HCT116 (cell line): ENCODE data around the gene TYRP1. TPM values are rescaled to one million over a fixed set of nuclear protein-coding genes. Genes with fewer than 3 reads are reported as not detected.

ENCODE experiments used
- ATAC-seq: fragments of 200-7000 bp; cut with Tn5 transposase; 2 replicates; pipeline ENCODE4 v1.9.1; 2020; ENCODE audit warnings: mild to moderate bottlenecking, moderate library complexity
- BruUV-seq: library from RNA; stranded (reverse); fragments of 400-500 nt; replicated peaks from 2 replicates; lab custom pipeline; 2021; lab: Mats Ljungman, UMichigan
- CTCF ChIA-PET: fragments of 300-600 bp; sonication (Branson Sonifier 250); formaldehyde crosslinking; loops from one replicate; lab custom pipeline; 2021; ENCODE audit warnings: antibody characterized with exemption; lab: Charles Lee
- POLR2A ChIA-PET: fragments of 300-600, 350-600 bp; sonication (Branson Sonifier 250); formaldehyde crosslinking; loops from one replicate; lab custom pipeline; 2021; ENCODE audit warnings: antibody characterized with exemption; lab: Charles Lee
- RAD21 ChIA-PET, 2 experiments: fragments of 300-600 bp; sonication (Branson Sonifier 250); formaldehyde crosslinking; loops; one replicate each; lab custom pipeline; 2023; ENCODE audit warnings: low total read pairs in 2 of 2; ENCODE audit not compliant: uncharacterized antibody in 2 of 2, unreplicated experiment in 2 of 2, low non-redundant PET in 1 of 2; lab: Charles Lee
- DNase-seq: peaks from one replicate; pipeline ENCODE4 v3.0.0-alpha.2; 2010; ENCODE audit warnings: low read depth, low spot score
- H2AFZ ChIP-seq: fragments of 200-600 bp; shearing (Covaris generic), sonication (generic); 2 replicates; pipeline ENCODE4 v1.6.1; 2017; ENCODE audit warnings: low read depth, mixed run types, mixed read lengths, antibody characterized with exemption, low read length; ENCODE audit not compliant: poor library complexity, severe bottlenecking
- H3K27ac ChIP-seq: 2 replicates; pipeline ENCODE4 v1.5.1; 2012; ENCODE audit warnings: low read depth, low read length
- H3K27me3 ChIP-seq: fragments of 200-600 bp; sonication (generic); 2 replicates; pipeline ENCODE4 v1.6.1; 2016; ENCODE audit warnings: mixed run types, low read length, mixed read lengths; ENCODE audit not compliant: insufficient read depth
- H3K36me3 ChIP-seq, 2 experiments: fragments of 200-500 bp in 1 of 2; fragments of 200-600 bp in 1 of 2; sonication (Bioruptor generic) in 1 of 2; sonication (generic) in 1 of 2; 2 replicates each; pipeline versions ENCODE4 v1.5.1 to v1.6.1; 2014 to 2016; ENCODE audit warnings: low read length in 2 of 2, inconsistent platforms in 1 of 2, mixed read lengths in 1 of 2, mixed run types in 1 of 2; ENCODE audit not compliant: insufficient read depth in 2 of 2, control insufficient read depth in 1 of 2
- H3K4me1 ChIP-seq, 2 experiments: fragments of 200-600 bp in 1 of 2; sonication (generic) in 1 of 2; 2 replicates each; pipeline versions ENCODE4 v1.5.1 to v1.6.1; 2012 to 2017; ENCODE audit warnings: low read length in 2 of 2, inconsistent platforms in 1 of 2, mild to moderate bottlenecking in 1 of 2, mixed read lengths in 1 of 2, mixed run types in 1 of 2, moderate library complexity in 1 of 2; ENCODE audit not compliant: insufficient read depth in 2 of 2, control insufficient read depth in 1 of 2
- H3K4me2 ChIP-seq: fragments of 200-600 bp; sonication (generic); 2 replicates; pipeline ENCODE4 v1.6.1; 2017; ENCODE audit warnings: mixed run types, low read length, mixed read lengths
- H3K4me3 ChIP-seq, 2 experiments: fragments of 200-600 bp in 1 of 2; sonication (generic) in 1 of 2; replicated peaks in 1 of 2; 2 replicates each; pipeline ENCODE4 v1.5.1; 2011 to 2016; ENCODE audit warnings: low read length in 2 of 2, control low read depth in 1 of 2, low read depth in 1 of 2, mild to moderate bottlenecking in 1 of 2, mixed read lengths in 1 of 2, mixed run types in 1 of 2
- H3K79me2 ChIP-seq: fragments of 200-600 bp; sonication (generic); 2 replicates; pipeline ENCODE4 v1.6.1; 2017; ENCODE audit warnings: mild to moderate bottlenecking, mixed run types, low read length, moderate library complexity, mixed read lengths; ENCODE audit not compliant: insufficient read depth
- H3K9ac ChIP-seq: fragments of 200-600 bp; sonication (generic); 2 replicates; pipeline ENCODE4 v1.6.1; 2016; ENCODE audit warnings: low read length, mixed read lengths
- H3K9me2 ChIP-seq: fragments of 200-600 bp; sonication (generic), shearing (Covaris generic); 2 replicates; pipeline ENCODE4 v1.6.1; 2017; ENCODE audit warnings: mixed run types, mild to moderate bottlenecking, moderate library complexity; ENCODE audit not compliant: insufficient read depth
- H3K9me3 ChIP-seq, 2 experiments: fragments of 200-500 bp in 1 of 2; fragments of 200-600 bp in 1 of 2; sonication (Bioruptor generic) in 1 of 2; sonication (generic) in 1 of 2; 2 replicates each; pipeline ENCODE4 v1.6.1; 2014 to 2017; ENCODE audit warnings: low read length in 2 of 2, mixed read lengths in 2 of 2, inconsistent platforms in 1 of 2, low read depth in 1 of 2, mild to moderate bottlenecking in 1 of 2, mixed run types in 1 of 2, moderate library complexity in 1 of 2; ENCODE audit not compliant: control insufficient read depth in 1 of 2, insufficient read depth in 1 of 2
- H4K20me1 ChIP-seq: fragments of 200-600 bp; sonication (generic), shearing (Covaris generic); 2 replicates; pipeline ENCODE4 v1.6.1; 2017; ENCODE audit warnings: mixed run types, mild to moderate bottlenecking, moderate library complexity; ENCODE audit not compliant: insufficient read depth
- CEBPB ChIP-seq: IDR thresholded peaks from 2 replicates; pipeline ENCODE4 v1.6.1; 2012; ENCODE audit warnings: low read depth
- CTCF ChIP-seq, 3 experiments: fragments of 200-600 bp in 1 of 3; sonication (generic) in 1 of 3; IDR thresholded peaks in 2 of 3; conservative IDR thresholded peaks in 1 of 3; 2 replicates each; pipeline ENCODE4 v1.5.1; 2012 to 2017; ENCODE audit warnings: low read depth in 2 of 3, low read length in 2 of 3, antibody characterized with exemption in 1 of 3, borderline replicate concordance in 1 of 3, control low read depth in 1 of 3, mild to moderate bottlenecking in 1 of 3, mixed read lengths in 1 of 3, mixed run types in 1 of 3, moderate library complexity in 1 of 3; ENCODE audit not compliant: insufficient read depth in 1 of 3
- EZH2phosphoT487 ChIP-seq: fragments of 200-600 bp; IDR thresholded peaks from 2 replicates; pipeline ENCODE4 v1.6.1; 2018; ENCODE audit warnings: antibody characterized with exemption, borderline replicate concordance
- JUND ChIP-seq: IDR thresholded peaks from 2 replicates; pipeline ENCODE4 v1.6.1; 2012
- RAD21 ChIP-seq: IDR thresholded peaks from 2 replicates; pipeline ENCODE4 v1.6.1; 2012; ENCODE audit warnings: low read depth, mild to moderate bottlenecking
- SIN3A ChIP-seq: IDR thresholded peaks from 2 replicates; pipeline ENCODE4 v1.6.1; 2012; ENCODE audit warnings: low read depth
- SP1 ChIP-seq: IDR thresholded peaks from 2 replicates; pipeline ENCODE4 v1.6.1; 2012; ENCODE audit warnings: low read depth
- ZFX ChIP-seq: fragments of 450-650 bp; IDR thresholded peaks from 2 replicates; pipeline ENCODE4 v1.6.1; 2017
- intact Hi-C: fragments of 100-400 bp; cut with micrococcal nuclease; formaldehyde crosslinking; loops from 2 replicates; pipeline ENCODE4 v1.10.0; 2022
- total RNA-seq: library from RNA; stranded (reverse); gene quantifications from one replicate; pipeline ENCODE4 v1.2.1, GENCODE V29; 2021; ENCODE audit not compliant: unreplicated experiment

TYRP1 gene
- total RNA-seq, 1 experiment from 2014 or later: not detected

- DNase-seq (peak; percentile 56), ATAC-seq (peak; percentile 91)
- intact Hi-C loops: loop anchor here (2.0 to 5.0 kb wide), 3 partner anchors 330 to 1650 kb away; no protein-coding TSS in a partner anchor
- H3K4me1 ChIP-seq: no peaks in the 10 kb centered on the region
- H3K27ac ChIP-seq: no peak overlapping the region
- no peak overlapping the region for H3K9ac ChIP-seq
- RAD21 ChIA-PET: interaction anchor here in 1 of 2 experiments (1.3 kb wide), 1 partner anchor 182 kb away, joined by 4 read pairs; no protein-coding TSS in a partner anchor
- peak overlapping the region; percentile 34; the same call in 1 of the 2 replicates for H3K4me2 ChIP-seq
- no peaks in the 10 kb centered on the region for H3K36me3 ChIP-seq
- H3K9me2 ChIP-seq: no peaks in the 10 kb centered on the region
- no peaks in the 10 kb centered on the region for H3K9me3 ChIP-seq
- peak overlapping the region; percentile 63 for H2AFZ ChIP-seq
- no peaks in the 10 kb centered on the region for H4K20me1 ChIP-seq
- POLR2A ChIA-PET: no interaction called here
- no peak for TF ChIP-seq CEBPB
- TF ChIP-seq ZFX: no peak
- peak; percentile 59 to 77 (median 59); a peak in 5 of 6 replicates for TF ChIP-seq CTCF (IDR thresholded peaks at IDR 0.05 in 2 of 3, conservative IDR thresholded peaks at IDR 0.05 in 1 of 3; ENCODE audit: borderline replicate concordance in 1 of 3, insufficient read depth in 1 of 3, low read depth in 2 of 3, low read length in 2 of 3)
- no peak for TF ChIP-seq EZH2phosphoT487
- TF ChIP-seq JUND: no peak
- peak; percentile 82 for TF ChIP-seq RAD21
- no peak for TF ChIP-seq SIN3A
- TF ChIP-seq SP1: no peak
- no peaks in the 10 kb centered on the region for H3K79me2 ChIP-seq
- H3K4me3 ChIP-seq: no peak overlapping the region
- 0 out of 2 replicates have a peak, but pooled peaks cover 4% of the 10 kb centered on the region for H3K27me3 ChIP-seq
- CTCF ChIA-PET: interaction anchor here (0.6 to 1.7 kb wide), 9 partner anchors 14 to 1732 kb away, joined by 3 to 5 read pairs (median 3); no protein-coding TSS in a partner anchor
- BruUV-seq: no TSS peak
Observed at GRCh38 chr9:12702160-12702758, 9.1 kb downstream of the TYRP1 start.
